GM12874 (cell line): Measurements from ENCODE around the gene WASF2.

Source experiments
- CTCF ChIP-seq: IDR thresholded peaks from 2 replicates; pipeline ENCODE4 v1.5.1; 2011; ENCODE audit warnings: low read depth, mild to moderate bottlenecking, control low read depth, low read length, moderate library complexity; ENCODE audit not compliant: insufficient read depth

The WASF2 gene

DNA sequence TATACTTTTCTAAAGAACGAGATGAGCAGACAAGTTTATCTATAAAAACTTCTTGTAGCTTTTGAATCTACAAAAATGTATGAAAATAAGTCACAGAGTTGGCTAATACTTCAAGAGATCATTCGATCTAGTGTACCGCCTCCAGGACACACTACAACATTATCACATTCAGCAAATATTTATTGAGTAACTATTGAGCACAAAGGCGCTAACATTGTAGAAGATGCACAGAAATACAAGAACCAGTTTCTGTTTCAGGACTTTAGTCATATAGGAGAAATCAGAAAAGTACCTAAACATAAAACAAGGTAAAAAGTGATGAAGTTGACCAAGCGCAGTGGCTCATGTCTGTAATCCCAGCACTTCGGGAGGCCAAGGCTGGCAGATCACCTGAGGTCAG, 20.6 kb downstream of the WASF2 start:
- TF ChIP-seq CTCF: no peak

DNA sequence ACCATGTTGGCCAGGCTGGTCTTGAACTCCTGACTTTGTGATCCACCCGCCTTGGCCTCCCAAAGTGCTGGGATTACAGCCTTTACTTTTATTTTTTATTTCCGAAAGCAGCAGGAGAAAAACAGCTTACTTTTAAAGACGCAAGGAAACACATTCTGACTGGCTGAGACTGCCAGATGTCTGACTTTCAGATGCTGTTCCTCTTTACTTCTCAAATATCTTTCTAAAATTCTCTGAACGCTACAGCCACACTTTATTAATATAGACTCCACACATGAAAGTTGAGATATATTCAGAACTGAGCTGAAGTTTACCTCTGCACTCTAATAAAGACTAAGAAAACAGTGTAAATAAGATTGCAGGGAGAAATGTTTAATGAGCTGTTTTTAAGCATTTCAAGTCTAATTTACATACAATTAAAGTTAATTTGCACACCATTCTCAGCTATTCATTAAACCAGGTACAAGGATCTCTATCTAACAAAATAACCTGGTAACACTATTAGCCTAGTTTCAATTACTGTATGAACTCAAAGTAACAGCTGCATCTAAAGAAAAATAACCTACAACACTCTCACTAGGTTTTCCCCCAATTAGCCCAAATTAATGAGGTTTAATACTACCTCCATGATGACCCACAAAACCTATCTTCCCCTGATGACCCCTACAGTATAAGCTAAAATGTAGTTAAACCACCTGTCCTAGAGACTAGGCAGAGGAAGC, 24.9 kb downstream of the WASF2 start:
- no peak for TF ChIP-seq CTCF

DNA sequence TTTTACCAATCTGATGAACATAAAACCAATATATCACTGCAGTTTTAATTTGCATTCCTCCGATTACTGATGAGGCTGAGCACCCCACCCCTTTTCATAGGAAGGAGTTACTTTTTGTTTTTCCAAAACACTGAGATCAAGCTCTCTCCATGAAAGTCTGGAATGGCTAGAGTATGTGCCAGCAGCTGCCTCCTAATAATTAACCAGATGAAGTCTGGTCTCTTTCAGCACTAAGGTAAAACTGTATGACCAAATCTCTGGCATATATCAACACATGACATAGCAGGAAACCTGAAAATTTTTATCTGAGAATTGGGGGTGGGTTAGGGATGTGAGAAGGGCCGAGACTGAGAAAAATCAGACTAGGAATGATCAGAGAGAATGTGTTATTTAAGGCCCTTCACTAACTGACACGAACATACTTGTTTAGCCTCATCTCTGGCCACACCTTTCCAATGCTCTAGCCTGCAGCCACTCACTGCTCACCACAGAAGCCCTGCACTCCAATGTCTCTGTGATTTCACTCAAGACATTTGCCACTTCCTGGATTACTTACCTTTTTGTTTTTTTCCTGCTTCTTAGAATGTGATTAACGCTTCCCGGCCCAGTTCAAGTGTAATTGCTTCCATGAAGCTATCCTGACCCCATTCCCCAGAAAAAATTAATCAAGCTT, 34.7 kb downstream of the WASF2 start:
- TF ChIP-seq CTCF: no peak

- no peak for TF ChIP-seq CTCF
Measured at GRCh38 chr1:27454610-27455009, 35.4 kb downstream of the WASF2 start.

- TF ChIP-seq CTCF: no peak
Measured at GRCh38 chr1:27451343-27451742, 38.6 kb downstream of the WASF2 start.

DNA sequence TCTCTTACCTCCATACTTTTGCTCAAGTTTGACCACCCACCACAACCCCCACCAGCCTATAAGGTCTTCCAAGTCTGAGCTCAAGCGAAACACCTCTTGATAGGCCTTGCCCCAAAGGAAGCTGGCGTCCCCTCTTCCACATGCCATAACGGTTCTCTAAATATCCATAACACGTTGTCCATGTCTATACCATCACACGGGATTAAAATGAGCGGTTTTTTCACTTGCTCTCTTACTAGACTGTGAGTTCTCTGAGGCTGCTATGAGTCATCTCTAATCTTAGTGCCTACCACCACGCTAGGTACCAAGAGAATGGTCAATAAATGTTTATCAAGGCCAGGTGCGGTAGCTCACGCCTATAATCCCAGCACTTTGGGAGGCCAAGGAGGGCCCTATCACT, 41.0 kb downstream of the WASF2 start:
- no peak for TF ChIP-seq CTCF

GRCh38 chr1:27447883-27448282, 42.1 kb downstream of the WASF2 start:
- no peak for TF ChIP-seq CTCF
